ENCODE measurements around the gene SH2D2A.
A peak's percentile ranks its signal among the peaks of the same experiment; 100 is the strongest.

Gene SH2D2A

DNA sequence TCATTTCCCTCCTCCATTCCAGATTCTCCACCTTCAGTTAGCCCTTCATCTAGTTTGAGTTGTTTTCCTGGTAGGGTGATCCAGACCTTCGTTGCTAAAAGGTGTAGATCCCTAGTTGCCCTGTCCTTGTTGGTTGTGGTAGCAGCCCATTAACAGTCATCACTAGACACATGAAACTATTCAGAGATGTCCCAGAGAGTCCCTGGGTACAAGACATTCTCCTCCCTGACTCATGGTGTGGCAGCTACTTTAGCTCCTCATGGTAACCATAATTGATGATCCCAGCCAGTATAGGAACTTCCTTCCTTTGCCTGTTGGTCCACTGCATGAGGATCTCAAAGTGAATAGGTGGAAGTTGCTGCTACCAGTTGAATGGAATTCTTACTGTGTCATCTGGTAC lies 6.0 kb upstream of the SH2D2A start:
- no peak for DNase-seq

DNA sequence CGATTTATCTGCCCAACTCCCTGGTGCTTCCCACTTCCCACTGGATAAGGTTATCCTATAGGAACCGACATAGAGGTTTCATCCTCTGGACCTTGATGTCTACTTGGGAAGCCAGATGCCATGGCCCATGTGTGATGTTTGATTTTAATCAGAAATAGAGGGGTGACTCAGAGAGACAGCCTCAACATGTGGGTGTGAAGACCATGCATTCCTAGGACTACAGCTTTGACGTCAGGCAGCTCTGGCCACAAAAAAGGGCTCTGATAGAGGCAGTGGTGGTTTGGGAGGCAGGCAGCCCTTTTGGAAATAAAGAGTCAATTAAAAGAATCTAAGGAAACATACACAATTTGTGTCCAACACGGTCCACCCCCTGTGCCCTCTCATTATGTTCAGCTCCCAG lies 5.2 kb upstream of the SH2D2A start:
- no peak for DNase-seq

DNA sequence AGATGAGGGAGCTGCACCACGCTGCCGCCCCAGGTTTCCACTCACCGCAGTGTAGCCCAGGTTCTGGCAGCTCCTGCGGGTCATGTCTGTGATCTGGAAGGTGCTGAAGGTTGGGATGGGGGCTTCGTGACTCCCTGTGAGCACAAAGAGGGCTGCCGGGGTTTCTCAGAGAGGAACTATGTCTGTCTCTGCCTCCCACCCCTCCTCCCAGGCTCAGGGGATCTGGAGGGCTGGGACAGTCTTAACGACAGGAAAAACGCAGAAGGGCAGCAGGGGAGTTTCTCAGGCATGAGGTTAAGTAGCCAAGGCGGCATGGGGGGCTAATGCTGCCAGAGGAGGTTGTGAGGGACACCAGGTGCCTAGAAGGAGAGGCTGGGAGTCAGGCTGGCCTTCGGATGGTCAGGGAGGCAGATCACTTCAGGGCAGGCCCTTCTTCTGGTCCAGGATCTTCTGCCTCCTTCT lies 656 bp downstream of the SH2D2A start:
- no peak for DNase-seq

DNA sequence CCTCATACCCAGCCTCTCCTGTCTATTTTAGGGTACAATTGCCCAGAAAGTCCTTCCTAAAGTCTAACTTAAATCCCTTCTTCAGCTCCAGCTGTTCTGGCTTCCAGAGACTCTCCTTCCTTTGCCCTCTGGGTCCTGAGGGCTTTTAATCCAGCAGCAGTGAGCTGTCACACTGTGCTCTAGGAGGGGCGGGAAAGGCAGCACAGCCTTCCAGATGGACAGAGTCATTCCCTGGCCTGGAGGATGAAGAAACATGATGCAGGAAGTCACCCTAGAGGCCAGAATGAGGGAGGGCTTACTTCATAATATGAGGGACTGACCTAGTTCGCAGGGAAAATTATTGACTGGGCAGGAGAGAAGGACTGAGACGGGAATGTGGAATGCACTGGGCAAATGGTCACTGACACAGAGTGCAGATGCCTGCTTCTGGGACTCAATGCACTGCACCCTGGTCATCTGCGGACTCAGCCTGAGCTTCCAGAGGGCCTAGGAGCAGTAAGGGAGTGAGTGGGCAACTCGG lies 1.3 kb downstream of the SH2D2A start:
- no peak for DNase-seq

DNA sequence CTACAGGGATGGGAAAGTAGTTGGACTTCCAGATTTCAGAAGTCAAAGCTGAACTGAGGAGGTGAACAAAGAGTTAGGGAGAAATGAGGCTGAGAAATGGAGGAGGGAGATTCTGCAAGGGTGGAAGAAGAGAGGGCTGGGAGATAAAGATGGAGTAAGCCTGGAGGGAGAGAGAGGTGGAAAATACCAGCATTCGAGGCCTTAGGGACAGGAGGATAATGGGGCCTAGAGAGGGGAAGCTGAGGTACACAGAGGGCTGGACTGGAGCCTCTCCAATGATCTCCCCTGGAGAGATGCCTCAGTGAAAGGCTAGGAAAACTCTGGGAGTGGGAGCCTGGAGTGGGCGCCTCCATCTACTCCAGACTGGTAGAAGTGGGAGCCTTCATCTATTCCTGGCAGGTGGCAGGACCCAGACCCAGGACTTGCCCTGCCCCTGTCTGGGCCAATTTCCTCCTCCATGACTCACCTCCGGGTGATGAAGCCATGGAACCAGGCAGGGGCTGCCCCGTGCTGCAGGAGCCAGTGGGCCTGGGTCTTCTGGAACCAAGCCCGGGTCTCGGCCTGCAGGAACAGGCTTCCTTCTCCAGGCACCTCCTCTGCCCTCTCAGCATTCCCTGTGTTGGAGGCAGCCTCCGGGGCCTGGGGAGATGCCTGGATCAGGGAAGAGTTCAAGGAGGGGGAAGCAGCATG lies 1.9 kb downstream of the SH2D2A start:
- DNase-seq, result no peak

DNA sequence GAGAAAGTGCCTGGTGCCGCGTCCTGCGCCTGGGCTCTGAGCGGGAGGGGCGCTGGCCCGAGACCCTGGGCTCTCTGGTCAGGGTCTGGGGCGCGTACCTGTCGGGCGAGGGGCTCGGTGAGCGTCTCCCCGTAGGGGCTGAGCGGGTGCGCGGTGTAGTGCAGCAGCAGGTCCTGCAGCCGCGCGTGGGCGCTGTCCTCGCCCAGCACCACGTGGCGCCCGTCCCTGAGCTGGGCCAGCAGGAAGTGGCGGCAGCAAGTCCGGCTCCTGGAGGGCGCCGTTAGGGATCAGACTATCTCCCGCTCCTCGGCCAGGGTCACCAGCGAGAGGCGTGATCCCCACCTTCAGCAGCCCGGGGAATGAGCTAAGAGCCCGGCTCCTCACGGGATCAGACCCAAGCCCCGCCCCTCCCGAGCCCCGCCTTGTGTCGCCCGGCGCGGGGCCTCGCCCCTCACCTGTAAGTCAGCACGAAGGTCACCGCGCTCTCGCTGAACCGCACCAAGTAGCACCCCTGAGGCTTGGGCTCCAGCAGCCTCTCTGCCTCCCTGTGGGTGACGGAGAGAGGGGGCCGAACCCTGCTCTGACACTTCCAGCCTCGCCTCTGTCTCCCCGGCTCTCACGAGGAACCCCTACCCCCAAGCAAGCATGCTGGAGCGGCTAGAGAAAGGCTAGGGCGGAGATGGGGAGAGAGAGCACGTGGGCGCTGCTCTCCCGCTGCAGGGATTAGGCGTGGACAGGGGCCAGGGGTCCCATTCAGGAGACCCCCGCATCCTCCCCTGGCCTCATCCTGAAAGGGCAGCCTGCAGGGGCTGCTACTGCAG lies 2.7 kb downstream of the SH2D2A start:
- DNase-seq, result peak; percentile 22

DNA sequence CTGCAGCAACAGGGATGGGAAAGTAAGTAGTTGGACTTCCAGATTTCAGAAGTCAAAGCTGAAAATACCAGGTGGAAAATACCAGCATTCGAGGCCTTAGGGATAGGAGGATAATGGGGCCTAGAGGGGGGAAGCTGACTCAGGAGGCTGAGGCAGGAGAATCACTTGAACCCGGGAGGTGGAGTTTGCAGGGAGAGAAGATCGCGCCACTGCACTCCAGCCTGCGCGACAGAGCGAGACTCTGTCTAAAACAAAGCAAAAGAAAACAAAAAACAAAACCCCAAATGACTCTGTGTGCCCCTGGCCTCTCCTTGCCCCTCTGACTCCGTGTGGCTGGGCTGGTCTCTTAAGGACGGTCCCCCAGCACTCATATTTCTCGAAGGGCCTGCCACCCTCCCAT lies 3.4 kb downstream of the SH2D2A start:
- no peak for DNase-seq

DNA sequence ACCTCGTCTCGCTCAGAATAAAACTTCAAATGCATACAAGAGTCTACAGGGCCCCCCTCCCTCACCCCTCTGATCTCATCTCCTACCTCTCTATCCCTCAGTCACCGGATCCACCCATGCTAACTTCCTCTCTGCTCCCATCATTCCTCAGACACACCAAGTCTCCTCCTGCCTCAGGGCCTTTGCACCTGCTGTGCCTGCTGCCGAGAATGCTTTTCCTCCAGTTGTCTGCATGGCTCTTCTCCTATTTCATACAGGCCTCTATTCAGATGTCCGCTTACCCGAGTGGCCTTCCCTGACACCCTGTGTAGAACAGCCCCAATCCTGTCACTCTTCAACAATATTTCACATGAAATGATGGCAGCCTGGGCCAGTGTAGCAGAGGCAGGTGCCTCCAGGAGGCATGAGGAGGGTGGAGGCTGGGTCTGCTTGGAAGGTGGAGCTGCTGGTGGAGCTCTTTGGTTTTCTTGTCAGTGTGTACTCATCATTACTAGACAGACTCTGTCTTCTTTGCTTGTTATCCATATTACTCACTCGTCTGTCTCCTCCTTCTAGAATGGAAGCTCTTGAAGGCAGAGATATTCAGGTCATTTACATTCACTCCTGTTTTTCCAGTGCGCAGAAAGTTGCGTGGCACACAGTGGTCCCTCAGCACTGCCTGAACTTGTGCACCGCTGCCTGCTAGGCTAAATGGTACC lies 4.2 kb downstream of the SH2D2A start:
- no peak for DNase-seq

DNA sequence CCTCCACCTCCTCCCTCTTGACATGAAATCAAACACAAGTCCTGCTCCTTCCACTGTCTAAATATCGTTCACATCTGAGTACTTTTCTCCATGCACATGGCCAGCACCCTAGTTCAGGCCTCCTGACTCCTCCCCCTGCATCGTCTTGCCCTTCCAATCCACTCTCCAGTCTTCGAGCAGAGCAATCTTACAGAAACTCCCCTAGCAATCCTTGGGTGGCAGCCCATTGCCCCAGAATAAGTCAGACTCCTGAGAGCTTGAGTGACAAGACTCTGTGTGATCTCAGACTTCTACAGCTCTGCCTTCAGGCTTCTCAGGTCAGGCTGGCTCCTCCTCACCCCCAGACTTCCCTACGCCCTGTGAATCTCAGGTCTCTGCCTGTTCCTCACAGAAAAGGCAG lies 5.5 kb downstream of the SH2D2A start:
- no peak for DNase-seq

DNA sequence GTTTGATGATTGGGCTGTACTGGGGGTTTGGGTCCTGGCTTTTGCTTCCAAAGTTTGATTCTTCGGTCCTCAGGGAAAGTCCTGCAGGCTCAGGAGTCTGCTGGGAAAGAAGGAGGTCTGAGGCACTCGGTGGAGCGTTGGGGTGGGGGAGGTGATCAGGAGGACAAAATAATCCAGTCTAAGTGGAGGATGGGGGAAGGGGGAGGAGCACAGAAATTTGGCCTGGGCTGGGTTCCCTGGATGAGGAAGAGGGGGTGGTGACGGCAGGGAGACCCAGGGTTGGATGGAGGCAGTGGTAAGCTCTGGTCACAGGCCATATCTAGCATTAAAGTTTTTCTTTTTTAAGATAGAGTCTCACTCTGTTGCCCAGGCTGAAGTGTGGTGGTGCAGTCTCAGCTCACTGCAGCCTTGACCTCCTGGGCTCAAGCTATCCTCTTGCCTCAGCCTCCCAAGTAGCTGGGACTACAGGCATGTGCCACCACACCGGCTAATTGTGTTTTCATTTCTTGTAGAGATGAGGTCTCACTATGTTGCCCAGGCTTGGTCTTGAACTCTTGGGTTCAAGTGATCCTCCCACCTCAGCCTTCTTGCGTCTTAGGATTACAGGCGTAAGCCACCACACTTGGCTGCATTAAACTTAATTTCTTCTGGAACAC lies 6.8 kb downstream of the SH2D2A start:
- DNase-seq, result no peak

DNA sequence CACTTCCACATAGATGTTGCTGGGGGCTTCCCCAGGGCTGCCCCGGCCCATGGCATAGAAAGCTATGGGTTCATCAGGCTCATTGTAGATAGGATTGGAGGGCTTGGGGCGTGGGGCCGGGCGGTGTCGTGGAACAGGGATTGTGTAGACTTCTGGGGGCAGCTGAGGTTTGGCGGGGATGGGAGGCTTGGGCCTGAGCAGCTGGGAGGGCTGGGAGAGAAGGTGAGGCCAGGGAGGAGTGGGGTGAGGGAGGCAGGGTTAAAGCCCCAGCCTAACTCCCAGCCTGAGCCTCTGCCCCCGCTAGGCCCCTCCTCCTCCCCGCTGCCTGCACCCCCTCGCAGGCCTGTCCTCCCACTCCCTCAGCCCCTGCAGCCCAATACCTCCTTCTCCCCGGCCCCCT lies 7.4 kb downstream of the SH2D2A start:
- DNase-seq, result no peak

DNA sequence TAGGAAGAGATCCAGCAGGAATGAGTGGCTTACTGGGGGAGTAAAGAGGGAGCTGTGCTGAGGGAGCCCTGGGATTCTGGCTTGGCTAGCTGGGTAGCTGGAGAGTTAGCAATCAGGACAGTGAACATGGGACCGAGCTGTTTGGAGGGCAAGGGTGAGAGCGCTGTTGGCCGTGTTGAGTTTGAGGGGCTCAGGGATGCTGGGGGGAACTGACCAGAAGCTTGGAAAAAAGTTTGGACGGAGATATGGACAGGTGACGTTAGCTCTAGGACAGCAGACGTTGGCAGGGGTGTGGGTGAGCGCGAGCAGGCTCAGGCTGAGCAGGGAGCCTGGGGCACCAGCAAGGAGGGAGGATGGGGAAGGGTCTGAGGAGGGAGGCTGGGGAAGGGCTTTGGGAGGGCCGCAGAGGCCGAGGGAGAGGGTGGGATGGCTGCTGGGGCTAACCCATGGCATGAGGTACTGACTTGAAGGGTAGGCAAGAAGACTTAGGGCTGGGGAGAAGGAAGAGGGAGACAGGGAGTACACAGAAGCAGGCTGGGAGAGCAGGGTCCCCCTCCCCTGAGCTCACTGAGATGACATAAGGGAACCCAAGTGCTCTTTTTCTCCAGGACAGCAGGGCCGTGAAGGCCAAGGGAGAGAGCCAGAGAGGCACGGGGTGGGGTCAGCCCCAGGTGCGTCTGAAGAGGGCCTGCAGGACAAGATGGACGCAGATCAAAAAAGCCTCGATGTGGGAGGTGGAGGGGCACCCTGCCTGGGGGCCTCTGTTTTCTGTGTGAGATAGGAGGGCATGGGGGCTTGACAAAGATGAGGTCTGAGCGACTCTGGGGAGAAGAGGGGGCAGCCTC lies 8.2 kb downstream of the SH2D2A start:
- DNase-seq, result no peak

DNA sequence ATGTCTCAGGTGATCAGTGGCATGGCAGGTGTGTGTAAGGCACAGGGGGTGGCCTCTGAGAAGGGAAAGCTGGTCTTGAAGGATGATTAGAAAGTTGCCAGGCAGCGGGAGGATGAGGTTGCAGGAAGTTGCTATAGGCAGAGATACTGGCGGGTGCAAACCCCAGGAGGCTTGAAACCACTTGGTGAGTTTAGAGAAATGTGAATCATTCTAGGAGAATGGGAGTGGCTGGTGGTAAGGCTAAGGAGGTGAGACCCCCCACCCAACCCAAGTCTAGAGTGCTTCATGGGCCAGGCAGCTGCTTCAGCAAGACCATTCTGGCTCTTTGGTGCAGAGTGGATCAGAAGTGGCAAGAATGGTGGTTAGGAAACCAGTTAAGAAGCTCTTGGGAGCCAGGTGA lies 9.0 kb downstream of the SH2D2A start:
- no peak for DNase-seq

DNA sequence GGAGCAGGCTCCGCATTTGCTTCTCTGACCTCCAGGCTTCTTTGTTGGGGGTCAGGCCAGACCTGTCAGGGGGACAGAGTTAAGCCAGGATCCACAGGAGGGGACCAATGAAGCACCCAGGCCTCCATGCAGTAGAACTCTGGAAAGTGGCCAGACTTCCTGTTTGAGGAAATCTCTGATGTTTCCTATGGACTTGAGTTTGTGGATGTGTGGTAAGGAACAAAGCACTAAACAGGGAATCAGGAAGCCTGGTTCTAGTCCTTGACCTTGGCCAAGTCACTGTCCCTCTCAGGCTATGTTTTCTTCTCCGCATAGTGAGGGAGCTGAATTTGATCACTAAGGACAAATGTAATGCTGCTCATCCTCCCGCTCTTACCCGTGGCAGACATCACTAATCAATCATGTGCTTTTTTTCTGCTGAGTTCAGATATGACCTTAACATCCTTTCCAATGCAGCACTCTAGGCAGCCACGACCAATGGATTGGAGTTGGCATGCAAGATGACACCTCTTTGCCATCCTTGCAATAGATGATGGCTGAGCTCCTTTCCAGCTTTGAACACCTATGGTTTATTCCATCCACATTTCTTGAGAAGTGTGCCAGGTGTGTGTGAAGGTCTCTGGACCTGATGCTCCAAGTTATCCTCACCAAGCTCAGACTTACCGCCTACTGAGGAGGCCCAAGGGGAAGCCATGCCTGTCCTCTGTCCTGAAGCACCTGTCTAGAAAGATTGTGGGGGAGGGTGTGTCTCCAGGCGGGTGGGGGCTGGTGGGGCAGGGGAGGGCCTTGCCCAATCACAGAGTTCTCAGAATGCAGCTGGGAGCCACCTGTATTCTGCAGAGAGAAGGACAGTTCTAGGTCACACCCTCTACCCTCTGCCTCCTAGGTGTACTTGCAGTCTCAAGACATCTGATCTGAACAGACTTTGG lies 9.9 kb downstream of the SH2D2A start:
- no peak for DNase-seq

DNA sequence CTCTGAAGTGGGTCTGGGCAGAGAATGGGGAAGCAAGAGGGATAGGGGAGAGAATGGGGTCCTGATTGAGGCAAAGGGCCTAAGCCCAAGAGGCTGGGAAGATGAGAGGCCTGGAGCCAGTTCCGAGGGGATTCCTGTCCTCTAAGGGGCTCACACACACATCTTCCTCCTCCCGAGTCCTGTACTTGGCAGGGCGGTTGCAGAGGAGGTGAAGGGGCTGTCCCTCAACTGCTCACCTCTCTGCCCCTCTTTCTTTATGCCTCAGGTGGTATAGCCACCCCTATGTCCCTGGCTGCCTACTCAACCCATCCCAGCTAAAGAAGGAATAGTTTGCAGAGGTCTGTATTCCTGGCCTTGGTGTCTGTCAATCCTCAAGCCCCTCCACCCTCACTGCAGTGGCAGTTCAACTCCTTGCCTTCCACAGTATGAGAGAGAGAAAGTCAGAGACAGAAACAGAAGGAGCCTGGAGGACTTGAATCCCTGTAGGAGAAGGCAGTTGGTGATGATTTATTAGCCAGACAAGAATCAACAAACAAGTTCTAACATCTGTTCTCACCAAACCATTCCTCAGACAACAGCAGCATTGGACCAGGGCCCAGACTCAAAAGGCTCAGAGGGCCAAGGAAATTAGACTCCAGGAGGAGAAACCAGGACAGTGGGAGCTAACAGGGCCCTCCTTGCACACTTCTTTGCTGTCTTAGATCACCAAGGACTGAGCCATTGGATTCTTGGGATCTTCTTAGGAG lies 10.7 kb downstream of the SH2D2A start:
- no peak for DNase-seq

DNA sequence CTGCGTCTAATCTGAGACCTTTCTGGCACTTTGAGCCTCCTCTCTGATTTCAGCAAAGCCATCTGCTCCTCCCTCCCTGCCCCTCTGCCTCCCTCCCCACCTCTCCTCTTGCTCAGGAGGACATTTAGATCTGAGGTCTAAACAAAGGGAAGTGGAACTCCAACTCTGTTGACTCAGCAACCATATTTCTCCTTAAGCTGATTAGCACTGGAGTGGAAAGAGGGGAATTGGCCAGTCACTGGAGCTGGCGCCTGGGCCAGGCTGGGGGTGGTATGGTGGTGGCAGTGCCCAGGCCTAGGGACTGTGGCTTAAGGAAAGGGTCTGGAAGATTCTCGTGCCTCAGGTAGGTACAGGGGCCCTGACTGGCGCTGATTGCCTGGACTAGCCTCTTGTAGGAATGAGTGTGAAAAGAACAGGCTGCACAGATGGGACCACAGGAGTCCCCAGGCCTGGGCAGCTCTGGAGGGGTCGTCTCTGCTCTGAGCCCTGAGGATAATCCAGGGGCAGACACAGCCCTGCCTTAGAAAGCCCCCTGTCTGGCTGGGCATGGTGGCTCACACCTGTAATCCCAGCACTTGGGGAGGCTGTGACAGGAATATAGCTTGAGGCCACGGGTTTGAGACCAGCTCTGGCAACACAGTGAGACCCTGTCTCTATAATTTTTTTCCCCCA lies 11.9 kb downstream of the SH2D2A start:
- peak; percentile 22 for DNase-seq

DNA sequence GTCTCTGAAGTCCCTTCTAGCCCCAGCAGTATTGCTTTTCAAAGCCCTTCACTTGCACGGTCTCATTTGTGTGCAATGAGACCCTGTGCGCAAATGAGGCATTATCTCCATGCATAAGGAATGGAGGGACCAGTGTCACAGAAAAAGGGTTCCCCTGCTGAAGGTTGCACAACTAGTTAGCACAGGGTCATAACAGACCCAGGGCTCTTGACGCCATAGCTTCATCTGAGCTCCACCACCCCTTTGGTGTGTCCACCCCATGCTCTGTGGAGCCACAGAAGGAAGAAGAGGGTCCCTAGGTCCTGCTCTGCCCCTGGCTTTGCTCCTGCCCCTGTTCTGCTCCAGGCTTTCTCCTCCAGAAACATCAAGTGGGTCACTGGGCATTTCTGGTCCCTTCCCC lies 12.6 kb downstream of the SH2D2A start:
- no peak for DNase-seq

DNA sequence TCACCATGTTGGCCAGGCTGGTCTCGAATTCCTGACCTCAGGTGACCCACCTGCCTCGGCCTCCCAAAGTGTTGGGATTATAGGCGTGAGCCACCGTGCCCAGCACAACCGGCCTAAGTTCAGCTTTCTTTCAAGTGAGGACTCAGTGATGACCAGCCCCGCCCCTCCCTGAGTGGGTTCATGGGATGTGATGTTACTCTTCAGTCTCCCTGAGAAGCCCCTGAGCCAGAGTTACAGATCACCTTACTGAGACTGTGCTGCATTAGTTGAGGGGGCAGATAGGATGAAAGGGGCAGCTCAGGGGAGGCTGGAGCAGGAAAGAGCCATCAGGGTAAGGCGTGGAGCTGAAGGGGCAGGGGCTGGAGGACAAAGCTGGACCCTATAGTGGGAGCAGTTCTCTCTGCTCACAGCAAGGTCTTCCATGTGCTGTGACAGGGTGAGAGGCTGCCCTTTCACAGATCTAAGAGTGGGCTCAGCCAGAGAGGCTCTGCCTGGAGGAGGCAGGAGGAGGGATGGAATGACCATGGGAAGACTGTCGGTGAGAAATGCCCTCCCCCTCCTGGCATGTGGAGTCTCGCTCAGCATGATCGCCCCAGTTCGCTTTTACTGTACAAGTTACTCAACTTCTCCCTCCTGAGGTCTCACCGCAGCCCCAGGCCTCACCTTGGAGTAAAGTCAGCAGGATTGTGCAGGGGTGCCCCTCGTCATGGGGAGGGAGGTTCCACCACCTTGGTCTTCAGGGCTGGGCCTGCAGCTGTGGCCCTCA lies 13.4 kb downstream of the SH2D2A start:
- DNase-seq, result no peak

DNA sequence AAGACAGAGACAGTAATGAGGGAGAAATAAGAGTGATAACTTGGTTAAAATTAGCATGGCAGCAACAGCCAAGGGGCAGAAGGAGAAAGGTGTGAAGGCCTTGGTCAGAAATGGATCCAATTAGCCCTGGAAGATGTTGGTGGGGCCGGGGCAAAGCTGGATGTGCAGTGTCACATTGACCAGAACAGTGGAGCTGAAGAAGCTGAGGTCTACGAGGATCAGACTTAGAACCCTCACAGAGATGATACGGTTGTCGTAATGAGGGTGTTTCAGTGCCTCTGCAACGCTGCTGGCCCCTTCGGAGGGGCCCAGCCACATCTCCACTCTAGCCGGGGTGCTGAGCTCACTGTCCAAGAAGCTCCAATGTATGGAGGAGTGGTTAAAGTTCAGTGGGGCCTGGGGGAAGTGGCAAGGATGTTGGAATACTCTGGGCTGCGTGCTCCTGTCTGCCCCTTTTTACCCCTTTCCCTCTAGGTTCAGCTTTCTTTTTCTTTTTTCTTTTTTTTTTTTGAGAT lies 14.2 kb downstream of the SH2D2A start:
- DNase-seq, result no peak

All from NCI-H1436 (cell line).